IPS-NIHi11 (cell line): ENCODE data around the gene MUCL1.
"Not testable (repeated sequence)": the region's sequence is repeated elsewhere in the genome, so short reads cannot be mapped to it uniquely, and the experiment has no call there.

Experiments used
- DNase-seq: peaks from one replicate; pipeline ENCODE4 v3.0.0; 2012; ENCODE audit warnings: mixed read lengths, low spot score

MUCL1 gene, protein sequence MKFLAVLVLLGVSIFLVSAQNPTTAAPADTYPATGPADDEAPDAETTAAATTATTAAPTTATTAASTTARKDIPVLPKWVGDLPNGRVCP

DNA sequence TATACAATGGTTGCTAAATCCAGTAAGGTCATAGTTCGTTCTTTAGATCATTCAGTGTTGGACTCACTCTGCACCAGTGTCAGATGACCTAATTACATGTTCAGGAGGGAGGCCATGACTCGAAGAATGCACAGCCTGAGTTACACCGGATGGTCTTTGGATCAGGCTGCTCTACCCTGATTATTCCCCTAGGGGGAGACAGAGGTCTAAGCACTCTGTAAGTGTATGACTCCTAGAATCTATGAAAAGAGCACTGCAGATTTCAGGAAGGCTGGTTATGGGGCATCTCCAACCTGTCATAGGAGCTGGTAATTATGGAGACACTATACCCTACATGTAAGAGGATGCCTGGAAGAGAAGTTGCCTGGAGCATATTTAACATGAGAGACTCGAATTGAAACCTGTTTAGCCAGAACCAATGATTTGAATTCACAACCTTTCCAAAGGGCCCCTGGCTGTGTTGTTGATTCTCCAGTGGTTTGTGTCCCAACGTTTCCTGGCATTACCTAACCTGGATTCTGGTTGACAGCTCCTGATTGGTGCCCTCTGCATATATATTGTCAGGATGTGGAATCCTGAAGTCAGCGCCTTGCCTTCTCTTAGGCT lies at the start of gene MUCL1:
Gene MUCL1 (plus strand): TSS at position 584 of the 606 bp plus-strand sequence. CDS start 67 bp downstream, outside the sequence.
- peak; percentile 80 for DNase-seq

DNA sequence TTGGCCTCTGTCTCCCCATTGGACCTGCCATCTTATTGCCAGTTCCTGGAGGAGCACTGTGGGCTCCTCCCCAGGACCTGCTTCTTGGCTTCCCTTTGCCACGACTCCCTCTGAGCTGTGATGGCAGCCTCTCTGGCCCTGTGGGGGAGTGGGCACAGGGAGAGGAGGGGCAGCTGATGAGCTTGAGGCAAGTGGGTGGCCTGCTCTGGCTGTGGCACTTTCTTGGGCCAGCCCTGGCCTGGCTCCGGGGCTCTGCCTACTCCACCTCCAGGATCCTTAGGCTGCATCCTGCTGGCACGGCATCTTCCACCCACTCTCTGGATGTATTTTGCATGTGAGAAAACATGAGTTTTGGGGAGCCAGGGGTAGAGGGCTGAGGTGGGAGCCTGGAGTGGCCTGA lies 32.6 kb upstream of the MUCL1 start:
- DNase-seq = no peak

DNA sequence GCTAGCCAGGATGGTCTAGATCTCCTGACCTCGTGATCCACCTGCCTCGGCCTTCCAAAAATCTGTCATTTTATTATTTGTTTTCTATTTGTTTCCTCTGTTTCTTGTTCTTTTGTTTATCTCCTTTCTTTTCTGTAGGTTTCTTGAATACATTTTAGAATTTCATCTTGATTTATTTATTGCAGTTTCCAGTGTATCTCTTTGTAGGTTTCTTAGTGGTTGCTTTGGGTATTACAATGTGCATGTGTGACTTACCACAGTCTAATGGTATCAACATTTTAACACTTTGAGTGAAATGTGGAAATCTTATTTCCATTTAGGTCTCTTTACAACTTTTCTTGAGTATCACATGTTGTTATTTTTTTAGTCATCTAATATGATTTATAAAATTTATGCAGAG lies 29.9 kb upstream of the MUCL1 start:
- no peak for DNase-seq

DNA sequence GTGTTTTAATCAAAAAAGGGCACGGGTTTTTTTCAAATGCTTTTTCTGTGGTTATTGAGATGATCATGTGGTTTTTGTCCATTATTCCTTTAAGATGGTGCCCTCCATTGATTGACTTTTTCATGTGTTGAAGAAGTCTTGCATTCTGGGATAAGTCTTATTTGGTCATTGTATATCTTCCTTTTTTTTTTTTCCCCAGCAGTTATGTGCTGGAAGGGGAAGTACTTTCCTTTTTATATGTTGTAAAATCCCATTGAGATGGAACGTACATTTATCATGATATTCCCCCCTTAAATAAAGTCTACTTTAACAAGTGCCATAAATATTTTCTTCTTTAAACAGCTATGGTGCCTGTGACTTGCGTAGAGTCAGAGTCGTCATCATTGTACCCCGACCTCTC lies 24.8 kb upstream of the MUCL1 start:
- no peak for DNase-seq

DNA sequence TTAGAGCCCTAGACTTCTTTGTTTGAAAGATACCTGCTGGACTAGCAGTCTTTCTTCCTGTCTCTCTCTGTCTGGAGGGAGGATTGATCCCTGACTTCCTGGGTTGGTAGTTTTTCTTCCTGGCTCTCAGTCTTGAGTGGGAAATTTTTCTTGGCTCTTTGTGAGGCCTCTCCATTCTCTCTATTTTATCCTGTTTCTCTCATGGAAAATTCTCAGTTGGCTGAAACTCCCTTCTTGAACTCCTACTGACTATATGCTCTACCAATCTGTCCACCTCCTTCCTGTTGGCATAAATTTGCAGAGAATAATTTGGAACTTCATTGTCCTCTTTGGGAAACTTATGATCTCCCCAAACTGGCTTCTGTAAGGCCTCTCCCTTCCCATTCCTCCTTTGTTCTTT lies 24.1 kb upstream of the MUCL1 start:
- no peak for DNase-seq

DNA sequence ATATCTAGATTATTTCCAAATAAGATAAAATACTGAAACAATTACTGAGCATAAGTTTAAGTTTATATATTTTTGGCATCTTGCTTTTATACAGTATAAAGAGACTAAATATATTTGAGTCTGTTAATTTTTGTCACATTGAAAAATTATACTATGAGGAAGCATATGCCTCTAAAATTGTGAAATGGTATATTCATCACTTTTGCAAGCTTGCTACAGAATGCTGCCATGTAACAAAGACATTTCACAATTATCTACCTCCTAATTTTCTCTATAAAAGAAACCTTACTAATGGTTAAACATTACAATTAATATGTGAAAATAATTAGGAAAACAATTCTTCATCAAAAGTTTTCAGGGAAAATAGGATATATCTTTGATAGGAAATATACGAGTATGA lies 22.7 kb upstream of the MUCL1 start:
- no peak for DNase-seq

DNA sequence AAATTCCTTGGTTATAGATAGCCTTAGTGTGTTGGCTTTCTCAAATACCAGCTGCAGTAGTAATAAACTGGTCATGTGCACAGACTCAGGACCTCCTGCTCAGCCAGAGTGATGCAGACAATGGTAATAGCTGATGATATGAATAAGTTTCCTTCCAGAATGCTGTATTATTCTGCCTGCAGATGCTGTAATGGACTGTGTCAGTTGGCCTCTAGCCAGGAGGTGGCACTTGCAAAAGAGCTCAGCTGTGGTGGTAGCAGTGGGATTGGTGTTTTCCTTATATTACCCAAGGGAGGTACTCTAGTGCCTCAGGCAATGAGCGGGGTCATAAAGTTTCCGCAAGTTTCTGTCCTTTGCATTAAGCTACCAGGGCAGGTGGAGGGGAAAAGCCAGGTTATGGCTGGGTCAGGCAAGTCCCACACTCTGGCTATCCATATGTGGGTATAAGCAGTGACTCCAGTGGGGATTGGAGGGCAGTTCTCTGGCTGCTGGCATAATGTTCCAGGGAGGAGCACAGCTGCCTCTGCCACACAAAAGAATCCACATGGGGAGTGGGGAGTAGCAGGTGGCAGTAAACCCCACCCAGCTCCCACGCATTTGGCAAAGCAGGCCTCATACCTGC lies 14.0 kb upstream of the MUCL1 start:
- DNase-seq = no peak

DNA sequence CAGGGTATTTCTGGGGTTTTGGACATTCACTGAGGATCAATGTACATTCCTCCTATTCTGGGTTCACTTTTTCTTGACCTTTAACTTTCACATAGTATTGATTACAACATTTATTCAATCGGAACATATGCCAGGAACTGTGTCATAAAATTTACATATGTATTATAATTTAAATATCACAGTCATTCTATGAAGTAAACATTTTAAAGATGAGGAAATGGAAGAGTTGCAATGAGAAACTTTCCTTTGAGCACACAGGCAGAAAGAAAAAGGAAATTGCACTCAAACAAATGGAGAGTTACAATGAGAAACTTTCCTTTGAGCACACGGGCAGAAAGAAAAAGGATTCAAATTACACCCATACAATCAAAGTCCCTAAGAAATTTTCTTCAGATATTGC lies 3.1 kb downstream of the MUCL1 start:
- no peak for DNase-seq

DNA sequence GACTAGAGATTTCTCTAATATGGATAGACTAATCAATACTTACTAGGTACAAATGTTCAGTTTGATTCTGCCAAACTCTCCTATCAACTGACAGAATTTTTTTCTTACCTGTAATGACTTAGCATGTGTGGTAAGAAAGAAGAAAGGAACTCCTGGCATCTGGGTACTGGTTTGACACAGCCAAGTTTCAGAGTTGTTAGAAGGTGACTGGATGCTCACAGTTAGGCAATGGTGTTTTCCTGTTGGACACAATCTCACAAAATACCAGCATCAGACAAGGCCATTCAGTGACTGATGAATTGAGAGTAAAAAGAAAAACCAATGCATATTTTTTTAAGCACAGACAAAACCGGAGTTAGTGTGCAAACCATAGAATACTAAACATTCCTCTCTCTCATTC lies 4.2 kb downstream of the MUCL1 start:
- no peak for DNase-seq

DNA sequence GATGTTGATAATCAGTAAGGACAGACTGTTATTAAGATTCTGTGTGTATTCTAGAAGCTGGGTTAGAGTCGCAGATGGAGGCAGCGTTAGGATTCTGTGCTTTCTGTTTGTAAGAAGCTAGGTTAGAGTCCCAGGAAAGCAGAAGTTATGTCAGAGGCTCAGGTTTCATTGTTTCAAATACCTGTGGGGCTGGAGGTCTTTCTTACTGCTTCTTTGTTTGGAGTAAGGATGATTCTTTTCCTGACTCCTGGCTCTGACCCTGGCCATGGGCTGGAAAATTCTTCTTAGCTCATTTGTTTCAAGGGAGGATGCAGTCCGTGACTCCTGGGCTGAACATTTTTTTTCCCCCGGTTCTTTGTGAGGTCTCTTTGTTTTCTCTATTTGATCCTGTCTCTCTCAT lies 5.2 kb downstream of the MUCL1 start:
- DNase-seq = peak; percentile 51

DNA sequence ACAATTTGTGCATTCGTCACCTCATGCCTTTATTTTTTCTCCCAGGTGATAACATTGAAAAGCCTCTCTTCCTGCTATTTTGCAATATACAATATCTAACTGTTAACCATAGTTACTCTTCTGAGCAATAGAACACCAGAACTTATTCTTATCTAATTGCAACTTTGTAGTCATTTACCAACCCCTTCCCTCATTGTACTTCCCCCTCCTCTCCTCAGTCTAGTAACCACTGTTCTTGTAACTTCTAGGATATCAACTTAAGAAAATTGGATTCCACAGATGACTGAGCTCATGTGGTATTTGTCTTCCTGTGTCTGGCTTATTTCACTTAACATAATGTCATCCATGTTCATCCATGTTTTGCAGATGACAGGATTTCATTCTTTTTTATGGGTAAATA lies 7.6 kb downstream of the MUCL1 start:
- DNase-seq = no peak

DNA sequence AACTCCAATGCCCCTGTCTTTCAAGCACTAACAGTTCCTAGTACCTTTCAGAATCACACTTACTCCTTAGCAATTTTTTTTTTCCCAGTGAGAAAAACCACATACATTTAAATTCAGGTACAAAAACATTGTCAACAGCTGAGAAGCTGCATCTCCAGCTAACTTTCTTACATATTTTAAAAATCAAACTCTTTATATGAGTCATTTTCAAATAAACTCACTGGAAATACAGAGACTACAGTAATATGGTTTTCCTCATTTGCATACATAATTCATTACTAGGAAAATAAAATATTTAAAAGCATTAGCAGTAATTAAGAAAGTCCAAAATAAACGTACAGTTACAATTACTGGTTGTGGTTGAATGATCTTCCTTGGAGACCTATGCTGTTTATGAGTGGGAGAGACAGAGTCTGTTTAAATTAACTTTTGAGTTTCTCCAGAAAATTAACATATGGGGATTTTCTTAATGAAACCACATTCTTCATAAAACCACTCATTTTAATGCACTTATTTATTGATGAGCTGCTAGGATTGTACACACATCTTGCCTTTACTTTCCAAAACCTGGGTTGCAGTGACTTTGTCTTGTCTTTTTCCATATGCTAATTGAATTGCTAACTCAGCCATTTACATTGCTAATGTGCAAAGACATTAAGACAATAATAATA lies 9.8 kb downstream of the MUCL1 start:
- no peak for DNase-seq

DNA sequence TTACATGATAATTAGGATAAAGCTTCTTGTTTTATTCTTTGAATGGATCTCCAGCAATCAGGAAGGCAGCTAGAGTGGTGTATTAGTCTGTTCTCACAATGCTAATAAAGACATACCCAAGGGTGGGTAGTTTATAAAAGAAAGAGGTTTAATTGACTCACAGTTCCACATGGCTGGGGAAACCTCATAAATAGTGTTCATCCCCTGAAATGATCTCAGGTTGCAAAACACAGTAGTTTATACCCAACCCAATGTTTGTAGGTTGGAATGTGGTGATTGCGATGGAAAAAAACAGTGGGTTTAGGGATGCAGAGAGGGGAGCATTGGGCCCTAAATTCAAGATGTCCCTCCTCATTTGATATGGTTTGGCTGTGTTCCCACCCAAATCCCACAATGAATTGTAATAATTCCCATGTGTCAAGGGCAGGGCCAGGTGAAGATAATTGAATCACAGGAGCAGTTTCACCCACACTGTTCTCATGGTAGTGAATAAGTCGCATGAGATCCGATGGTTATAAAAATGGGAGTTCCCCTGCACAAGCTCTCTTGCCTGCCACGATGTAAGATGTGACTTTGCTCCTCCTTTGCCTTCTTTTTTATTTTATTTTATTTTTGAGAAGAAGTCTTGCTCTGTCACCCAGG lies 11.5 kb downstream of the MUCL1 start:
- no peak for DNase-seq

DNA sequence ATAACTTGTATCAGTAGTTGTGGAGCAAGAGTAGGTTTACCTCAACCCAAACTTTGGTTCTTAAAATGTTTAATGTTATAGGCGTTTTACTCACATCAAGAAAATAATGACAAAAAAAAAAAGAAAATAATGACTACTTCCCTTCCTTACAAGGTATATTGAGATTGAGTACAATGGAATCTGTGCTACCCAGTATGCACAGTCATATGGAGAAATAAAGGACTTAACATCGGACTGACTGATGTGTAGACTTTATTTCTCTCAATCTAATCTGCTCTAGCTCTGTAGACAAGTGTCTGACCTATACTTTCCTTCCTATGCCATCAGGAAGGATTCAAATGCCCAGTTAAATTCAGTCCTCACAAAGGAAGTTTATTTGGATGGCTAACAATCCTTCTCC lies 14.4 kb downstream of the MUCL1 start:
- no peak for DNase-seq

DNA sequence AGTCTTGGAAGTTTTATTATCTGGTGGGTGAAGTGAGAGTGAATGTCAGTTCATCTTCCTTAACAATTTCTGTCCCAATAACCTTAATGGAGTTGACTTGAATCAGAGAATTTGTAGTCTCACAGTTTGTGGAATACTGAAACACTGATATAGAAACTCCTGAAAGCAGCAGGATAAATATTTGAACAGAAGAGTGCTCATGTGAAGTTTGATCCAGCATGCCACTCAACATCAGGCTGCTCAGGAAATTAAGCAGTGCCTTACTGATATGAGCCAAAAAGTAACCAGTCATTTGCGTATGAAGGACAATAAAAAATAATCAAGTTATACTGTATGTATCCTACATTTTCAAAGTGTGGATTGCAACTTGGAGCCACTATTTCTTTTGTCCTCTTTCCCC lies 15.7 kb downstream of the MUCL1 start:
- no peak for DNase-seq

DNA sequence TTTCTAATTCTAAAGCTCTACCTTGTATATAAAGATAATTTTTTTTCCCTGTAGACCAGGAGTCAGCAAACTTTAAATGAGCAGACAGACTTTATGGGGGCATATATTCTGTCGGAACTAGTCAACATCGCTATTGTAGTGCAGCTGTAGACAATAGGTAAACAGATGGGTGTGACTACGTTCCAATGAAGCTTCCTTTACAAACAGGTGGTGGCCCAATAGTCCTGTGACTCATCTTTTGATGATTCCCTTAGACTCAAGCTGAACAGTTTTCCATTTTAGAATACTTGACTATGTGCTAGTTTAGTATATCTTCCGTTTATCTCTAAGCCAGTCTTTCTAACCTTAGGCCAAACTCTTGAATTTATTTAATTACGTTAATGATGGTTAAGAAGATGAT lies 16.3 kb downstream of the MUCL1 start:
- no peak for DNase-seq

DNA sequence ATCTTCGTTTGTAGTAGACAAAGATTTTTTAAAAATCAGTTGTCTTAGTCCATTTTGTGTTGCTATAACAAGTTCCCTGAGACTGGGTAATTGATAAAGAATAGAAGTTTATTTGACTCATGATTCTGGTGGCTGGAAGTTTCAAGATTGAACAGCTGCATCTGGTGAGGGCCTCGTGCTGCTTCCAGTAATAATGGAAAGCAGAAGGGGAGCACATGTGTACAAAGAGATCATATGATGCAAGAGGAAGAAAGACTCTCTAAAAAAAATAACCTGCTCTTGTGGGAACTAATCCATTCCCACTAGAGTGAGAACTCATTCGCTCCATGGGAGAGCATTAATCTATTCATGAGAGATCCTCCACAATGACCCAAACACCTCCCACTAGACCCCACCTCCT lies 24.8 kb downstream of the MUCL1 start:
- DNase-seq = no peak

DNA sequence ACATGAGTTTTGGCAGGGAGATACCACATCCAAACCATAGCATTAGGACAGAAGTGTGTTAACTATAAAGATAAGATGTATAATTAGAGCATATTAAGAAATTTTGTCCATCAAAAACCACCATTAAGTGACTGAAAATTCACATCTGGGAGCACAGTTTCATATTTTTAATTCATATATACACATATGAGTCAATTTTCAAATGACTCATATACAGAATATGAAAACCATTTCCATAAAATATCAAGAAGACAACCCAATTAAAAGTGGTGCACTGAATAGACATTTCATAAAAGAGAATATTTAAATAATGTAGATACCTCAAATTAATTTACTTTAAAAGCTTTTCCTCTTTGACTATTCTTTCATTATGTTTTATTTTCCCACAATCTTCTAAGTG lies 25.3 kb downstream of the MUCL1 start:
- no peak for DNase-seq

DNA sequence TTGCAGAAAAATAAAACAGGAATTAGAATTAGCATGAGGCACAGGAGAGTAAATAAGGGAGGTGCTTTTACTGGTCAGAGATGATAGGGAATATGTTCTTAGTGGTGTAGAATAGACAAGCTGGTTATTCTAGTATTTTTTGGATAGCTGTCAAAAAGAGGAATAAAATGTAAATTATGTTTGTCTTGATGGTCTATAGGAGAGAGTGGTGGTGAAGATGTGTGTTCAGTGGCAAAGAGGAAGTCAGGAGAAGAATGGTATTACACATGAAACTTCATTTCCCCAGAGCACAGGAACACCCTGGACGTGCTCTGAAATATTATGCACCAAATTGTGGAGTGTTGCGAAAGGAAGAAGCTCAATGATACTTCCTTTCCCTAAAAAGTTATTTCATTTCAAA lies 27.8 kb downstream of the MUCL1 start:
- DNase-seq = no peak

DNA sequence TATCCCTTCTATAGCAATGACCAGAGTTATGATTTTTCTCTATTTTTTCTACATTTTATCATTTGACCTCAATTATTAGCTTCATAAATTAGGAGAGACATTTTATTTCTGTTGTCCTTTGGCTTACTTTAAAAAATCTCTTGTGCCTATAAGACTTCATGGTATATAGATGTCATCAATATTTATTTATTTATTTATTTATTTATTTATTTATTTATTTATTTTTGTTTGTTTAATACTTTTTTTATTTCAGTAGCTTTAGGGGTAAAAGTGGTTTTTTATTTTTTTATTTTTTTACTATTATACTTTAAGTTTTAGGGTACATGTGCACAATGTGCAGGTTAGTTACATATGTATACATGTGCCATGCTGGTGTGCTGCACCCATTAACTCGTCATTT lies 28.3 kb downstream of the MUCL1 start:
- DNase-seq = not testable (repeated sequence)

DNA sequence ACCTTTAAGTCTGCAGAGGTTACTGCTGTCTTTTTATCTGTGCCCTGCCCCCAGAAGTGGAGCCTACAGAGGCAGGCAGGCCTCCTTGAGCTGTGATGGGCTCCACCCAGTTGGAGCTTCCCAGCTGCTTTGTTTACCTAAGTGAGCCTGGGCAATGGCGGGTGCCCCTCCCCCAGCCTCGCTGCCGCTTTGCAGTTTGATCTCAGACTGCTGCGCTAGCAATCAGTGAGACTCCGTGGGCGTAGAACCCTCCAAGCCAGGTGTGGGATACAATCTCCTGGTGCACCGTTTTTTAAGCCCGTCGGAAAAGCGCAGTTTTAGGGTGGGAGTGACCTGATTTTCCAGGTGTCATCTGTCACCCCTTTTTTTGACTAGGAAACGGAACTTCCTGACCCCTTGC lies 34.1 kb downstream of the MUCL1 start:
- DNase-seq = not testable (repeated sequence)

DNA sequence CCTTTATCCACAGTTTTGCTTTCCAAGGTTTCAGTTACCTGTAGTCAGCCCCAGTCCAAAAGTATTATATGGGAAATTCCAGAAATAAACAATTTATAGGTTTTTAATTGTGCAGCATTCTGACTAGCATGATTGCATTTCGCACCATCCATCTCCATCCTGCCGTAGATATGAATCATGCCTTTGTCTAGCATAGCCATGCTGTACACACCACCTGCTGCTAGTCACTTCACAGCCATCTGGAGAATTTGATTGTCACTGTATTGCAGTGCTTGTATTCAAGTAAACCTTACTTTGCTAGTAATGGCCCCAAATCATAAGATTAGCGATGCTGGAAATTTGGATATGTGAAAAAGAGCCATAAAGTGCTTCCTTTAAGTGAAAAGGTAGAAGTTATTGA lies 36.0 kb downstream of the MUCL1 start:
- no peak for DNase-seq
